CD4-positive, alpha-beta T cell (primary cell): ENCODE results near the gene EXOG. TPM values are rescaled to one million over a fixed set of nuclear protein-coding genes. Genes with fewer than 3 reads are reported as not detected.

Source experiments
- ATAC-seq: fragments of 200-7000 bp; cut with Tn5 transposase; one replicate; pipeline ENCODE4 v1.10.0; 2022; ENCODE audit warnings: mild to moderate bottlenecking; ENCODE audit not compliant: poor library complexity
- CTCF ChIA-PET: fragments of 350-600 bp; sonication (Branson Sonifier 250); formaldehyde crosslinking; loops from one replicate; lab custom pipeline; 2021; ENCODE audit warnings: antibody characterized with exemption, inconsistent platforms; lab: Charles Lee
- POLR2A ChIA-PET: fragments of 350-600 bp; sonication (Branson Sonifier 250); formaldehyde crosslinking; loops from one replicate; lab custom pipeline; 2021; ENCODE audit warnings: antibody characterized with exemption, inconsistent platforms; lab: Charles Lee
- DNase-seq, 14 experiments: peaks; one replicate each; pipeline ENCODE4 v3.0.0-alpha.2; 2013 to 2020; ENCODE audit warnings: mixed read lengths in 2 of 14
- H3K27ac ChIP-seq, 2 donors: one replicate each; pipeline versions ENCODE4 v1.5.1 to v1.7.0; 2013; ENCODE audit warnings: low read length in 2 of 2, low read depth in 1 of 2, mild to moderate bottlenecking in 1 of 2
- H3K27me3 ChIP-seq, 2 experiments: 1 replicate in 1 of 2; 2 replicates in 1 of 2; pipeline versions ENCODE4 v1.6.1 to v1.7.0; 2013; ENCODE audit warnings: low read length in 2 of 2, control low read depth in 1 of 2, mild to moderate bottlenecking in 1 of 2, moderate library complexity in 1 of 2; ENCODE audit not compliant: insufficient read depth in 2 of 2, control insufficient read depth in 1 of 2
- H3K36me3 ChIP-seq: one replicate; pipeline ENCODE4 v1.6.1; 2013; ENCODE audit warnings: low read length, control low read depth; ENCODE audit not compliant: insufficient read depth
- H3K4me1 ChIP-seq: one replicate; pipeline ENCODE4 v1.6.1; 2013; ENCODE audit warnings: low read length, control low read depth; ENCODE audit not compliant: insufficient read depth
- H3K4me3 ChIP-seq: one replicate; pipeline ENCODE4 v1.5.1; 2013; ENCODE audit warnings: mild to moderate bottlenecking, low read length, moderate library complexity
- H3K9me3 ChIP-seq, 2 experiments: 1 replicate in 1 of 2; 2 replicates in 1 of 2; pipeline versions ENCODE4 v1.6.1 to v1.7.0; 2013; ENCODE audit warnings: low read length in 2 of 2, mild to moderate bottlenecking in 2 of 2, control low read depth in 1 of 2, moderate library complexity in 1 of 2; ENCODE audit not compliant: control insufficient read depth in 1 of 2, insufficient read depth in 1 of 2
- H3K27ac Mint-ChIP-seq: one replicate; pipeline ENCODE4 v1.8.0; 2020; ENCODE audit warnings: mixed read lengths
- H3K27me3 Mint-ChIP-seq: one replicate; pipeline ENCODE4 v1.8.0; 2021; ENCODE audit warnings: mixed read lengths
- H3K36me3 Mint-ChIP-seq: one replicate; pipeline ENCODE4 v1.8.0; 2021; ENCODE audit warnings: low read depth, mixed read lengths
- H3K4me1 Mint-ChIP-seq: one replicate; pipeline ENCODE4 v1.8.0; 2021; ENCODE audit warnings: low read depth, mixed read lengths
- H3K4me3 Mint-ChIP-seq: one replicate; pipeline ENCODE4 v1.8.0; 2020; ENCODE audit warnings: mild to moderate bottlenecking, mixed read lengths
- H3K9me3 Mint-ChIP-seq: one replicate; pipeline ENCODE4 v1.8.0; 2020; ENCODE audit warnings: mixed read lengths
- CTCF ChIP-seq: fragments of 200-600 bp; IDR thresholded peaks from one replicate; pipeline ENCODE4 v1.8.0; 2022; ENCODE audit warnings: antibody characterized with exemption, mild to moderate bottlenecking
- intact Hi-C, 2 experiments: fragments of 100-400 bp; cut with DNase I in 1 of 2; cut with micrococcal nuclease in 1 of 2; formaldehyde crosslinking; loops; one replicate each; pipeline versions ENCODE4 v1.15.1 to v1.9.0; 2023 to 2025; cut with DNase I, micrococcal nuclease
- total RNA-seq, 174 experiments: library from RNA in 2 of 174; stranded (reverse) in 2 of 174; gene quantifications; one replicate each; pipeline ENCODE4 v1.2.3 and lab custom pipeline; 2021 to 2026

The EXOG gene
- total RNA-seq, 2 experiments from 2014 or later: 13.7 to 16.0 TPM

- Mint-ChIP-seq H3K27ac (no peak overlapping the region), H3K36me3 (peaks cover 53% of the 10 kb centered on the region), H3K4me3 (no peak overlapping the region), H3K4me1 (peaks cover 7% of the 10 kb centered on the region), H3K9me3 (no peaks in the 10 kb centered on the region), H3K27me3 (no peaks in the 10 kb centered on the region)
- Histone ChIP-seq H3K9me3 (no peaks in the 10 kb centered on the region), H3K4me1 (peaks cover under 1% of the 10 kb centered on the region), H3K36me3 (peaks cover 52% of the 10 kb centered on the region), H3K27me3 (no peaks in the 10 kb centered on the region), H3K27ac (no peak overlapping the region), H3K4me3 (no peak overlapping the region)
- TF ChIP-seq CTCF: no peak
- DNase-seq: no peak
- intact Hi-C loops: loop anchor here (1.0 to 5.0 kb wide), 4 partner anchors 135 to 509 kb away; partner anchors contain the start of gene XYLB (in 1 of the 2)
- CTCF ChIA-PET: interaction anchor here (1.4 to 2.0 kb wide), 4 partner anchors 10 to 625 kb away, joined by 3 to 27 read pairs (median 3); partner anchors contain the start of gene XYLB
- no peak for ATAC-seq
- POLR2A ChIA-PET: interaction anchor here (1.9 kb wide), 1 partner anchor 134 kb away, joined by 8 read pairs; the partner anchor contains the start of gene XYLB
Observed at GRCh38 chr3:38480930-38481329, 15.2 kb upstream of the EXOG start.

- no peaks in the 10 kb centered on the region for H3K27me3 Mint-ChIP-seq
Observed at GRCh38 chr3:38482951-38483350, 13.2 kb upstream of the EXOG start.

GRCh38 chr3:38487323-38487722 is 8.8 kb upstream of the EXOG start:
- H3K4me1 ChIP-seq: no peaks in the 10 kb centered on the region
- Mint-ChIP-seq H3K9me3 (no peaks in the 10 kb centered on the region), H3K4me1 (no peaks in the 10 kb centered on the region), H3K27ac (no peak overlapping the region), H3K4me3 (no peak overlapping the region), H3K27me3 (no peaks in the 10 kb centered on the region), H3K36me3 (peaks cover 23% of the 10 kb centered on the region)
- H3K27ac ChIP-seq: no peak overlapping the region
- DNase-seq: no peak
- no peaks in the 10 kb centered on the region for H3K9me3 ChIP-seq
- H3K36me3 ChIP-seq: peaks cover 17% of the 10 kb centered on the region
- CTCF ChIA-PET: no interaction called here
- TF ChIP-seq CTCF: no peak
- ATAC-seq: no peak
- POLR2A ChIA-PET: no interaction called here
- H3K27me3 ChIP-seq: no peaks in the 10 kb centered on the region
- no peak overlapping the region for H3K4me3 ChIP-seq
- intact Hi-C loops: no loop called here

More at GRCh38 chr3:38482951-38483350, 13.2 kb upstream of the EXOG start:
- no peak overlapping the region for H3K27ac Mint-ChIP-seq
- POLR2A ChIA-PET: no interaction called here
- Histone ChIP-seq H3K9me3 (no peaks in the 10 kb centered on the region), H3K36me3 (peaks cover 52% of the 10 kb centered on the region), H3K4me3 (no peak overlapping the region), H3K27ac (no peak overlapping the region), H3K4me1 (no peaks in the 10 kb centered on the region), H3K27me3 (no peaks in the 10 kb centered on the region)
- no peak for DNase-seq
- no peak for ATAC-seq
- intact Hi-C loops: loop anchor here in 1 of 2 experiments (5.0 kb wide), 1 partner anchor 511 kb away; no protein-coding TSS in a partner anchor
- CTCF ChIA-PET: interaction anchor here (0.7 kb wide), 1 partner anchor 136 kb away, joined by 3 read pairs; the partner anchor contains the start of gene XYLB
- H3K36me3 Mint-ChIP-seq: peaks cover 53% of the 10 kb centered on the region
- no peaks in the 10 kb centered on the region for H3K9me3 Mint-ChIP-seq
- peaks cover 7% of the 10 kb centered on the region for H3K4me1 Mint-ChIP-seq
- TF ChIP-seq CTCF: no peak
- no peak overlapping the region for H3K4me3 Mint-ChIP-seq
